IMR-90 (cell line): ENCODE results near the gene CHAT.

Source experiments
- BHLHE40 ChIP-seq: fragments of 150-350 bp; IDR thresholded peaks from 2 replicates; pipeline ENCODE4 v1.6.1; 2016; ENCODE audit warnings: mild to moderate bottlenecking, low read depth, low read length
- CEBPB ChIP-seq: IDR thresholded peaks from 2 replicates; pipeline ENCODE4 v1.6.1; 2012; ENCODE audit warnings: low read depth, low read length, improper control_type of control experiment
- CHD1 ChIP-seq: IDR thresholded peaks from 2 replicates; pipeline ENCODE4 v1.6.1; 2012; ENCODE audit warnings: low read depth, low read length, improper control_type of control experiment
- ELK1 ChIP-seq: fragments of 150-350 bp; IDR thresholded peaks from 2 replicates; pipeline ENCODE4 v1.6.1; 2016; ENCODE audit warnings: low read depth, mild to moderate bottlenecking, low read length, moderate library complexity, borderline replicate concordance
- MAFK ChIP-seq: IDR thresholded peaks from 2 replicates; pipeline ENCODE4 v1.6.1; 2012; ENCODE audit warnings: low read depth, low read length, improper control_type of control experiment
- POLR2A ChIP-seq: IDR thresholded peaks from 2 replicates; pipeline ENCODE4 v1.6.1; 2012; ENCODE audit warnings: mild to moderate bottlenecking, low read depth, low read length
- RAD21 ChIP-seq: IDR thresholded peaks from 2 replicates; pipeline ENCODE4 v1.6.1; 2012; ENCODE audit warnings: low read length, improper control_type of control experiment
- RFX5 ChIP-seq: IDR thresholded peaks from 2 replicates; pipeline ENCODE4 v1.8.0; 2012; ENCODE audit warnings: low read depth, mild to moderate bottlenecking, low read length, moderate library complexity
- TF ChIP-seq, protein P1 (sequence below): conservative IDR thresholded peaks from 2 replicates; pipeline ENCODE4 v1.5.1; 2012; ENCODE audit warnings: mild to moderate bottlenecking, low read depth, low read length, improper control_type of control experiment

GRCh38 chr10:49597426-49598163 is 16.2 kb upstream of the CHAT start:
- TF ChIP-seq, protein P1, sequence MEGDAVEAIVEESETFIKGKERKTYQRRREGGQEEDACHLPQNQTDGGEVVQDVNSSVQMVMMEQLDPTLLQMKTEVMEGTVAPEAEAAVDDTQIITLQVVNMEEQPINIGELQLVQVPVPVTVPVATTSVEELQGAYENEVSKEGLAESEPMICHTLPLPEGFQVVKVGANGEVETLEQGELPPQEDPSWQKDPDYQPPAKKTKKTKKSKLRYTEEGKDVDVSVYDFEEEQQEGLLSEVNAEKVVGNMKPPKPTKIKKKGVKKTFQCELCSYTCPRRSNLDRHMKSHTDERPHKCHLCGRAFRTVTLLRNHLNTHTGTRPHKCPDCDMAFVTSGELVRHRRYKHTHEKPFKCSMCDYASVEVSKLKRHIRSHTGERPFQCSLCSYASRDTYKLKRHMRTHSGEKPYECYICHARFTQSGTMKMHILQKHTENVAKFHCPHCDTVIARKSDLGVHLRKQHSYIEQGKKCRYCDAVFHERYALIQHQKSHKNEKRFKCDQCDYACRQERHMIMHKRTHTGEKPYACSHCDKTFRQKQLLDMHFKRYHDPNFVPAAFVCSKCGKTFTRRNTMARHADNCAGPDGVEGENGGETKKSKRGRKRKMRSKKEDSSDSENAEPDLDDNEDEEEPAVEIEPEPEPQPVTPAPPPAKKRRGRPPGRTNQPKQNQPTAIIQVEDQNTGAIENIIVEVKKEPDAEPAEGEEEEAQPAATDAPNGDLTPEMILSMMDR, result no peak
- no peak for TF ChIP-seq POLR2A
- TF ChIP-seq MAFK, result no peak
- no peak for TF ChIP-seq BHLHE40
- no peak for TF ChIP-seq ELK1
- no peak for TF ChIP-seq CHD1
- no peak for TF ChIP-seq RAD21
- no peak for TF ChIP-seq RFX5
- no peak for TF ChIP-seq CEBPB
